Activated naive CD8-positive, alpha-beta T cell treated with anti-CD3 and anti-CD28 coated beads, Interleukin-2, amount 50 U/mL, for 24 hours (primary cell): Measurements from ENCODE around the gene PPP2R5B.
"Not testable (repeated sequence)": the region's sequence is repeated elsewhere in the genome, so short reads cannot be mapped to it uniquely, and the experiment has no call there.

Source experiments
- ATAC-seq: fragments of 150-1000 bp; cut with Tn5 transposase; one replicate; pipeline ENCODE4 v1.10.0; 2021
- DNase-seq: peaks from one replicate; pipeline ENCODE4 v3.0.0; 2021
- H3K27ac Mint-ChIP-seq: one replicate; pipeline ENCODE4 v1.8.0; 2021; ENCODE audit warnings: mild to moderate bottlenecking, mixed read lengths
- H3K27me3 Mint-ChIP-seq: one replicate; pipeline ENCODE4 v1.8.0; 2021; ENCODE audit warnings: mixed read lengths
- H3K36me3 Mint-ChIP-seq: one replicate; pipeline ENCODE4 v1.8.0; 2021; ENCODE audit warnings: low read depth, mixed read lengths
- H3K4me1 Mint-ChIP-seq: one replicate; pipeline ENCODE4 v1.8.0; 2021; ENCODE audit warnings: mixed read lengths
- H3K4me3 Mint-ChIP-seq: one replicate; pipeline ENCODE4 v1.8.0; 2021; ENCODE audit warnings: mild to moderate bottlenecking, moderate library complexity, mixed read lengths
- H3K9me3 Mint-ChIP-seq: one replicate; pipeline ENCODE4 v1.8.0; 2021; ENCODE audit warnings: mixed read lengths

PPP2R5B gene

GRCh38 chr11:64947208-64947814, 22.8 kb downstream of the PPP2R5B start:
- ATAC-seq: no peak
- Mint-ChIP-seq H3K4me3 (no peak overlapping the region), H3K4me1 (no peaks in the 10 kb centered on the region), H3K27ac (no peak overlapping the region), H3K27me3 (peaks cover 7% of the 10 kb centered on the region), H3K36me3 (no peaks in the 10 kb centered on the region), H3K9me3 (no peaks in the 10 kb centered on the region)
- DNase-seq: no peak

- DNase-seq: no peak
- no peak overlapping the region for H3K4me3 Mint-ChIP-seq
- H3K27me3 Mint-ChIP-seq: peaks cover 10% of the 10 kb centered on the region
- no peaks in the 10 kb centered on the region for H3K36me3 Mint-ChIP-seq
- H3K4me1 Mint-ChIP-seq: no peaks in the 10 kb centered on the region
- H3K27ac Mint-ChIP-seq: no peak overlapping the region
- H3K9me3 Mint-ChIP-seq: no peaks in the 10 kb centered on the region
- ATAC-seq: no peak
Measured at GRCh38 chr11:64951529-64951928, 27.0 kb downstream of the PPP2R5B start.

GRCh38 chr11:64954201-64954600, 29.7 kb downstream of the PPP2R5B start:
- Mint-ChIP-seq H3K4me3 (no peak overlapping the region), H3K27ac (no peak overlapping the region), H3K9me3 (no peaks in the 10 kb centered on the region), H3K4me1 (no peaks in the 10 kb centered on the region), H3K36me3 (no peaks in the 10 kb centered on the region), H3K27me3 (peaks cover 7% of the 10 kb centered on the region)
- ATAC-seq: no peak
- DNase-seq: no peak

- H3K27ac Mint-ChIP-seq: no peak overlapping the region
- no peaks in the 10 kb centered on the region for H3K4me1 Mint-ChIP-seq
- no peaks in the 10 kb centered on the region for H3K9me3 Mint-ChIP-seq
- DNase-seq (no peak), ATAC-seq (no peak)
- no peaks in the 10 kb centered on the region for H3K36me3 Mint-ChIP-seq
- H3K4me3 Mint-ChIP-seq: no peak overlapping the region
- H3K27me3 Mint-ChIP-seq: peaks cover 5% of the 10 kb centered on the region
Measured at GRCh38 chr11:64959498-64959897, 35.0 kb downstream of the PPP2R5B start.

DNA sequence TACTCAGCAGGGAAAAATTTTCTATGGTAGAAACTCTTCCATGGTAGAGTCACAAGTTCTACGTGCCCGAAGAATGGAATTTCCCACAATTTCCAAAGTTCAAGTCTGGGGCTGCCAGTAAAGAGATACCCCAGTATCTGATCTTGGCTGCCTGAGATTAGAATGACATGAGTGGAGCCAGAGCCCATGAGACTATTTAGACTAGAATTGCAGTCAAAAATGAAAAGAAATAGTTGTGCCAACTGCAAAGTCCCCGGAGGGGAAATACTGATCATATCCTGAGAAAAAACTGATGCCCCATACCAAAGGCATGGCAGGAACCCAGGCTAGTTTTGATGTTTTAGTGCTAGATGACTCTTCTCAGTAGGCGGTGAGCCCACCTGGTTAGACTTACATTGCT, 36.2 kb downstream of the PPP2R5B start:
- Mint-ChIP-seq H3K9me3 (no peaks in the 10 kb centered on the region), H3K4me3 (no peak overlapping the region), H3K27me3 (peaks cover 5% of the 10 kb centered on the region), H3K27ac (no peak overlapping the region), H3K4me1 (peaks cover 2% of the 10 kb centered on the region), H3K36me3 (no peaks in the 10 kb centered on the region)
- DNase-seq (no peak), ATAC-seq (no peak)

DNA sequence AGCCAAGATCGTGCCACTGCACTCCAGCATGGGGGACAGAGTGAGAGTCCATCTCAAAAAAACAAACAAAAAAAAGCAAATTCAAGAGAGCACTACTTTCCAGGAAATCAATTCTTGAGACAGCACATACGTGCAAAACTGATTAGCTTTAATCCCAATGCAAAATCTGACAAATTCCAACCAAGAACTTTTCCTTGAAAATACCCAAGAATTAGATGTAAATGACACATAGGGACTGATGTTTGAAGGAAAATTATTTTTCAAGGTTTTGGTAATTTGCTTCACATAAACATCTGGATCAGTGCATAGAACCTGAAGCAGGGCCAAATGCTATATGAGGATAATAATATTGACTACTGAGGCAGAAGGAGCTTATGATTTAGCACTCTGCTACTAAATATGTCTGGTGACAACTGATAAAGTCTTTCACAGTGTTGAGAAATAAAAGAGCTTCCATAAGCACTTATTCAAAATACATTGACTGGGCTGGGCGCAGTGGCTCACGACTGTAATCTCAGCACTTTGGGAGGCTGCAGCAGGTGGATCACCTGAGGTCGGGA, 38.7 kb downstream of the PPP2R5B start:
- Mint-ChIP-seq H3K27ac (no peak overlapping the region), H3K36me3 (no peaks in the 10 kb centered on the region)
- no peak for ATAC-seq

DNA sequence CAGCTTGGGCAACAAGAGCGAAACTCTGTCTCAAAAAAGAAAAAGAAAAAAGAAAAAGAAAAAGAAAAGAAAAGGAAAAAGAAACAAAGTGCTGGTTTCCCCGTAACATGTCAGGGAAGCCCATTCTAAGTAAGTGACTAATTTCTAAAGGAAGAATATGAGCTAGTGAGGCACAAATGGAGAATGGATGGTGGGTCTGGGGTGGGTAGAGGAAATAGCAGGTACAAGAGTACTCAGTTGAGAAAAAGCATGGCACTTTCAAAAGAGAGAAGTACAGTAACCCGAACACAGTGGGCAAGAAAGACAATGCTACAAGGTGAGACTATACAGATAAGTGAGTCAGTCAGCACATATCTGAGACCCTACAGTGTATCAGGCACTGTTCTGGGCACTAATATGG, 42.9 kb downstream of the PPP2R5B start:
- Mint-ChIP-seq H3K4me1 (peaks cover 39% of the 10 kb centered on the region), H3K36me3 (peaks cover 2% of the 10 kb centered on the region), H3K9me3 (no peaks in the 10 kb centered on the region), H3K4me3 (no peak overlapping the region), H3K27ac (no peak overlapping the region), H3K27me3 (peaks cover 6% of the 10 kb centered on the region)
- DNase-seq (no peak), ATAC-seq (no peak)

More for the DNA sequence above, 38.7 kb downstream of the PPP2R5B start:
- Mint-ChIP-seq H3K4me3 (no peak overlapping the region), H3K9me3 (no peaks in the 10 kb centered on the region), H3K4me1 (peaks cover 9% of the 10 kb centered on the region), H3K27me3 (peaks cover 7% of the 10 kb centered on the region)
- DNase-seq: no peak

GRCh38 chr11:64969209-64969608, 44.7 kb downstream of the PPP2R5B start:
- Mint-ChIP-seq H3K4me1 (peaks cover 40% of the 10 kb centered on the region), H3K27me3 (peaks cover 6% of the 10 kb centered on the region), H3K27ac (peak overlapping the region; percentile 41), H3K4me3 (no peak overlapping the region), H3K36me3 (peaks cover 2% of the 10 kb centered on the region), H3K9me3 (no peaks in the 10 kb centered on the region)
- DNase-seq: no peak
- ATAC-seq: no peak

- Mint-ChIP-seq H3K4me1 (peaks cover 43% of the 10 kb centered on the region), H3K4me3 (peak overlapping the region; percentile 65), H3K9me3 (no peaks in the 10 kb centered on the region), H3K36me3 (peaks cover 2% of the 10 kb centered on the region), H3K27me3 (peaks cover 6% of the 10 kb centered on the region), H3K27ac (peak overlapping the region; percentile 79)
- ATAC-seq (peak; percentile 88), DNase-seq (peak; percentile 14)
Measured at GRCh38 chr11:64970731-64971151, 46.3 kb downstream of the PPP2R5B start.

- peaks cover 43% of the 10 kb centered on the region for H3K4me1 Mint-ChIP-seq
- H3K27ac Mint-ChIP-seq: peak within 1 kb of the TSS; percentile 79
- no peaks in the 10 kb centered on the region for H3K9me3 Mint-ChIP-seq
- peaks cover 6% of the 10 kb centered on the region for H3K27me3 Mint-ChIP-seq
- H3K36me3 Mint-ChIP-seq: peaks cover 2% of the 10 kb centered on the region
- peak within 1 kb of the TSS; percentile 65 for H3K4me3 Mint-ChIP-seq
- ATAC-seq (peak; percentile 29), DNase-seq (peak; percentile 89)
Measured at GRCh38 chr11:64971421-64972233, 47.1 kb downstream of the PPP2R5B start, which contains the start of gene MAJIN. TSS of gene MAJIN (minus strand) at chr11:64972108. CDS start at chr11:64959405, 12,703 bp downstream.

DNA sequence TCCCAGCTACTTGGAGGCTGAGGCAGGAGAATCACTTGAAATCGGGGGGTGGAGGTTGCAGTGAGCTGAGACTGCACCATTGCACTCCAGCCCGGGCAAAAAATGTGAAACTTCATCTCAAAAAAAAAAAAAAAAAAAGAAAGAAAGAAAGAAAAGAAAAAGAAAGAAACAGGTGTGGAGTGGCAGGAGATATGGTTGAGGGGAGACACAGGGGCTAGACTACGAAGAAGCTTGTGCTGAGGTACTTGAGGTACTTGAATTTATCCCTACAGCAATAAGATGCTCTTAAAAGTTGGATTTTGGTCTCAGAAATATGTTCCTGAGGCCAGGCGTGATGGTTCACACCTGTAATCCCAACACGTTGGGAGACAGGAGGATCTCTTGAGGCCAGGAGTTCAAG, 49.6 kb downstream of the PPP2R5B start:
- no peak overlapping the region for H3K4me3 Mint-ChIP-seq
- no peak overlapping the region for H3K27ac Mint-ChIP-seq
- ATAC-seq: no peak
- DNase-seq: no peak
- H3K27me3 Mint-ChIP-seq: peaks cover 4% of the 10 kb centered on the region
- H3K36me3 Mint-ChIP-seq: peaks cover 2% of the 10 kb centered on the region
- peaks cover 31% of the 10 kb centered on the region for H3K4me1 Mint-ChIP-seq
- no peaks in the 10 kb centered on the region for H3K9me3 Mint-ChIP-seq

GRCh38 chr11:64976651-64977050, 52.2 kb downstream of the PPP2R5B start:
- DNase-seq: no peak
- H3K36me3 Mint-ChIP-seq: no peaks in the 10 kb centered on the region
- H3K27ac Mint-ChIP-seq: no peak overlapping the region
- H3K27me3 Mint-ChIP-seq: peaks cover 5% of the 10 kb centered on the region
- no peaks in the 10 kb centered on the region for H3K9me3 Mint-ChIP-seq
- no peak overlapping the region for H3K4me3 Mint-ChIP-seq
- peak; percentile 31 for ATAC-seq
- H3K4me1 Mint-ChIP-seq: peaks cover 13% of the 10 kb centered on the region

DNA sequence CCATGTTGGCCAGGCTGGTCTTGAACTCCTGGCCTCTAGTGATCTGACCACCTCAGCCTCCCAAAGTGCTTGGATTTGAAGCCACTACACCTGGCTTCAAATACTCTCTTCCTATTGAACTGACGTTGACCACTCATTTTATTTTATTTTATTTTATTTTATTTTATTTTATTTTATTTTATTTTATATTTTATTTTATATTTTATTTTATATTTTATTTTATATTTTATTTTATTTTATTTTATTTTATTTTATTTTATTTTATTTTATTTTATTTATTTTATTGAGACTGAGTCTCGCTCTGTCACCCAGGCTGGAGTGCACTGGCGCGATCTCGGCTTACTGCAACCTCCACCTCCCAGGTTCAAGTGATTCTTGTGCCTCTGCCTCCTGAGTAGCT, 58.9 kb downstream of the PPP2R5B start:
- H3K9me3 Mint-ChIP-seq, H3K36me3 Mint-ChIP-seq, H3K4me3 Mint-ChIP-seq, H3K27ac Mint-ChIP-seq, DNase-seq, H3K4me1 Mint-ChIP-seq, ATAC-seq: not testable (repeated sequence)
- H3K27me3 Mint-ChIP-seq: peaks cover 19% of the 10 kb centered on the region
